OCI-LY1 (cell line): Measurements from ENCODE around the gene TMPRSS11B.

ENCODE experiments used
- CTCF ChIP-seq: fragments of 200-600 bp; sonication (generic), shearing (Covaris generic); IDR thresholded peaks from 2 replicates; pipeline ENCODE4 v1.5.1; 2017; ENCODE audit warnings: mild to moderate bottlenecking, antibody characterized with exemption, low read length, moderate library complexity, mixed read lengths
- EZH2 ChIP-seq: fragments of 200-600 bp; sonication (generic), shearing (Covaris generic); IDR thresholded peaks from 2 replicates; pipeline ENCODE4 v1.8.0; 2017; ENCODE audit warnings: borderline replicate concordance, mixed run types, mild to moderate bottlenecking, antibody characterized with exemption, low read length, moderate library complexity, mixed read lengths

GRCh38 chr4:68283095-68283494, 37.6 kb upstream of the TMPRSS11B start:
- TF ChIP-seq CTCF: no peak
- no peak for TF ChIP-seq EZH2
